UCSD-AML1 (cell line): ENCODE data around the gene GPR146.

Experiments
- DNase-seq: peaks from one replicate; lab custom pipeline; 2025; ENCODE audit not compliant: unreplicated experiment; lab: John Stamatoyannopoulos, UW

GPR146 gene

DNA sequence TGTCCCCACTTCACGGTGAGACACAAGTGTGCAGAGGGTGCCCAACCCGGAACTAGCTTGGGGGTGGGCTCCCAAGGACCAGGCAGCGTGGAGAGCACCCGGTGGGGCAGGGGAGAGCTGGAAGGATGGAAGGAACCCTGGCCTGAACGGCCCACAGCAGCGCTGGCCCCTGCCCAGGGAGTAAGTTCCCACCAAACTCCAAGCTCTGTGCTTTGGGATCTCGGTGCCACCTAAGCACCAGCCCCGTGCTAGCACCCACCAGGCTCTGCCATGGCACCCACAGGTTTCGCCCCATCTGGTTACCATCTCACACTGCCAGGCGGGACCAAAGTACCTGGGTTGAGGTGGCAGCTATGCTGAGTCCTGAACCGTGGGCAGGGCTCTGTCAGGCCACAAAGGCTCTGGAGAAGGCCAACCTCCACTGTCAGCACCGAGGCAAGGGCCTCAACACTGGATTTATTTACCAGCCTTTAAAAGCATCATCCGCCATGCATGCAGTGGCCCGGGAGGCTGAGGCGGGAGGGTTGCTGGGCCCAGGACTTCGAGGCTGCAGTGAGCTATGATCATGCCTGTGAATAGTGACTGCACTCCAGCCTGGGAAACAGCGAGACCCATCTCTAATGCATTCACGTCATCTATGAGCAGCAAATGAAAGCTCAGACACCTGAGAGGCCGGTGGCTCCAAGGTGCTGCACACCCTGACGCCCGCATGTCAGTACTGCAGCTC lies 59.6 kb downstream of the GPR146 start:
- DNase-seq = no peak

GRCh38 chr7:1104516-1105179 lies 60.3 kb downstream of the GPR146 start:
- no peak for DNase-seq

GRCh38 chr7:1105189-1105588 lies 60.8 kb downstream of the GPR146 start:
- no peak for DNase-seq

DNA sequence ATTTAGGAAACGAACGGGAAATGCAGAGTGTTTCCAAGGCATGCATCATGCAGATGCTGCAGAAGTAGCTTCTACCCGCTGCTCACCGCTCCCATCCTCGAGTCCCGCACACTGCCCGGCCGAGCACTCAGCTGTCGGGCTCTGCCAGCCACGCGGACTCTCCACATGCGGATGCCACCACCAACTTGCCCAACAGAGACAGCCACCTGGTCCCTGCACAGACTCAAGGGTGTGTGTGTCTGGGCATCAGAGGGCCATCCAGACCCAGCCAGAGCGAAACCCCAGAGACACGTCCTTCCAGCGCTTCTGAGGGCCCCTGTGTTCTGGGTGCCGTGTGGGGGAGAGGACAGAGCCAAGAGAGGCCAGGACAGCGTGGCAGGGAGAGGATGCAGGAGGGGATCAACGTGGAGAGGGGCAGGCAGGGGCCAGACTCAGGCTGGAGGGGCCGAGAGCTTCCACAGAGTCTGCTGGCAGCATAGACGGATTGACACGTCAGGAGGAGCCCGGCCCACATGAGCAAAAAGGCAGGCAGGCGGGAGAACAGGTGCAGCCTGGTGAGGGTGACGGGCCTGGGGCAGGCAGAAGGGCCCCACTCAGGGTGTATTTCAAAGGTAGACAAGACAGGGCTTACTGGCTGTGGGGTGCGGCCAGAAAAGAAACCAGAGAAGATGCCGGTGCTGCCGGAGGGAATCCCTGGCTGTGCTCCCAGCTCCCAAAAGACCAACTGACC lies 61.9 kb downstream of the GPR146 start:
- DNase-seq = no peak

DNA sequence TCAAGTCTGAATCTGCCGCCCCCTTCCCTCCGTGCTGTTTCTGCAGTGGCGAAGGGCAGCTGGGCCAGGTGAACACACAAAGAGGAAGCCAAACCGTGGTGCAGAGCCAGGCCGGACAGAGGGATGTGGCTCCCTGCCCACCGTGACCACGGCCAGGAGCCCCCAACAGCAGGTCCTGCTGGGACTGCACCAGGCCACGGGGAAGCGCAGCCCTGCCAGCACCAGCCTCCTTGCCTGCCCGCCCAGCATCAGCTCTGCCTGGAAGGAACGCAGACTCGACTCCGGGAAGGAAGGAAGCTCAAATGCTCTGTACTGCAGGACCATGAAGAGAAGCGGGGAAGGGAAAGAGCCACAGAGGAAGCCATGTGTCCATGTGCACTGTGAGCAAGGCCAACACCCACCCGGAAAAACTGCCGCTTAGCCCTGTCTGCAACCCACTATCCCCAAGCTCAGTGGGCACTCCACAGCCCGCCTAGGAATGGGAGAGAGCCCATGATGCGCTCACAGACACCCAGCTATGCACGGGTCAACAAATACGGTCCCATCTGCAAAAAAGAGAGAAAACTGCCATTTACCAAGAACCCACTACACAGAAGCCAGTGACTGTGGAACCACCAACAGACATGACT lies 62.6 kb downstream of the GPR146 start:
- DNase-seq = no peak

DNA sequence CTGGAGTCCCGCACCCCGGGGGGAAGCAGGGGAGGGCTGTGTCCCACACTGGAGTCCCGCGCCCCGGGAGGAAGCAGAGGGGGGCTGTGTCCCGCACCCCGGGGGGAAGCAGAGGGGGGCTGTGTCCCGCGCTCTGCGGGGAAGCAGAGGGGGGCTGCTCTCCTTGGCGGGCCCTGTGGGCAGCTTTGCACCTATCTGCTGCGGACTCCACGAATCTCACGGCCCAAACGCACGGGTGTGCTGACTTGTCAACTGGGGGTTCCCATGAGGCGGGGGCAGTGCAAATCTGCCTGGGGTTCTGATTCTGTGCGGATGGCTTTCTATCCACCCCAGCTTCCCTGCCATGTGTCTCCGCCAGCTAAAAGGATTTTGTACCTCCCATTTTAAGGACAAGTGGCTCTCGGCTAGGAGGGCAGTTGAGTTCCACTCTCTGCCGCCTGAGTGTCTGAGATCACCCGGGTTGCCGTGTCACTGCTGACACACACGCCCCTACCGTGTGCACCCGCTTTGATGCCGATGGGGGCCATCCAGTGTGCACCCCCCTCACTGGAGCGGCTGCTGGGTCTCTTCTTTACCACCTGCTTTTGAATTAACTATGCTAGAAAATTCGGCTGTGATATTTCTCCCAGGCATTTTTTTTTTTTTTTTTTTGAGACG lies 64.0 kb downstream of the GPR146 start:
- no peak for DNase-seq
